ENCODE data around the gene ANTXR1.
"Not testable (repeated sequence)": the region's sequence is repeated elsewhere in the genome, so short reads cannot be mapped to it uniquely, and the experiment has no call there.

DNA sequence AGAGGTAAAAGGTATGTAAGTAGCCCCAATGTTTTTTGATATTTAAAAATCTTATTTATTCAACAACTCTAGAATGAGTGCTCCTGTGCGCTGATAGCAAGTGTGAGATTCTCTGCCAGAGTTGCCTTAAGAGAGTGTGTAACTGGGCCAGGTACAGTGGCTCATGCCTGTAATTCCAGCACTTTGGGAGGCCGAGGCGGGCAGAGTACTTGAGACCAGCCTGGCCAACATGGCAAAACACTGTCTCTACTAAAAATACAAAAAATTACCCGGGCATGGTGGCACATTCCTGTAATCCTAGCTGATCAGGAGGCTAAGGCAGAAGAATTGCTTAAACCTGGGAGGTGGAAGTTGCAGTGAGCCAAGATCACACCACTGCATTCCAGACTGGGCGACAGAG, 161.2 kb downstream of the ANTXR1 start:
- TF ChIP-seq, protein P1, sequence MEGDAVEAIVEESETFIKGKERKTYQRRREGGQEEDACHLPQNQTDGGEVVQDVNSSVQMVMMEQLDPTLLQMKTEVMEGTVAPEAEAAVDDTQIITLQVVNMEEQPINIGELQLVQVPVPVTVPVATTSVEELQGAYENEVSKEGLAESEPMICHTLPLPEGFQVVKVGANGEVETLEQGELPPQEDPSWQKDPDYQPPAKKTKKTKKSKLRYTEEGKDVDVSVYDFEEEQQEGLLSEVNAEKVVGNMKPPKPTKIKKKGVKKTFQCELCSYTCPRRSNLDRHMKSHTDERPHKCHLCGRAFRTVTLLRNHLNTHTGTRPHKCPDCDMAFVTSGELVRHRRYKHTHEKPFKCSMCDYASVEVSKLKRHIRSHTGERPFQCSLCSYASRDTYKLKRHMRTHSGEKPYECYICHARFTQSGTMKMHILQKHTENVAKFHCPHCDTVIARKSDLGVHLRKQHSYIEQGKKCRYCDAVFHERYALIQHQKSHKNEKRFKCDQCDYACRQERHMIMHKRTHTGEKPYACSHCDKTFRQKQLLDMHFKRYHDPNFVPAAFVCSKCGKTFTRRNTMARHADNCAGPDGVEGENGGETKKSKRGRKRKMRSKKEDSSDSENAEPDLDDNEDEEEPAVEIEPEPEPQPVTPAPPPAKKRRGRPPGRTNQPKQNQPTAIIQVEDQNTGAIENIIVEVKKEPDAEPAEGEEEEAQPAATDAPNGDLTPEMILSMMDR (IDR thresholded peaks at IDR 0.05; ENCODE audit: poor library complexity), result not testable (repeated sequence)
- not testable (repeated sequence) for TF ChIP-seq EZH2phosphoT487 (IDR thresholded peaks at IDR 0.05; ENCODE audit: low read depth, severe bottlenecking, unreplicated experiment); EZH2 (IDR thresholded peaks at IDR 0.05; ENCODE audit: borderline replicate concordance)

Data from hepatocyte (in vitro differentiated cells).